CD14-positive monocyte (primary cell): ENCODE data around the gene PCDHGB4. TPM values are rescaled to one million over a fixed set of nuclear protein-coding genes. Genes with fewer than 3 reads are reported as not detected.

Experiments
- DNase-seq, 3 donors: peaks; one replicate each; pipeline ENCODE4 v3.0.0-alpha.2; 2011 to 2022
- H2AFZ ChIP-seq: 2 replicates; pipeline ENCODE4 v1.6.0; 2012; ENCODE audit warnings: mild to moderate bottlenecking, low read depth, low read length, inconsistent platforms; ENCODE audit not compliant: insufficient read depth, poor library complexity, severe bottlenecking
- H3K27ac ChIP-seq, 2 donors: 1 replicate in 1 of 2; 2 replicates in 1 of 2; pipeline ENCODE4 v1.5.1; 2012 to 2013; ENCODE audit warnings: low read length in 2 of 2, control low read depth in 1 of 2, inconsistent platforms in 1 of 2, low read depth in 1 of 2, mild to moderate bottlenecking in 1 of 2
- H3K27me3 ChIP-seq, 2 donors: one replicate each; pipeline versions ENCODE4 v1.6.0 to v1.6.1; 2011 to 2013; ENCODE audit warnings: low read length in 2 of 2; ENCODE audit not compliant: control insufficient read depth in 2 of 2, insufficient read depth in 2 of 2
- H3K36me3 ChIP-seq, 2 donors: replicated peaks in 1 of 2; 1 replicate in 1 of 2; 2 replicates in 1 of 2; pipeline versions ENCODE4 v1.5.1 to v1.6.1; 2012 to 2013; ENCODE audit warnings: low read length in 2 of 2, control low read depth in 1 of 2, inconsistent platforms in 1 of 2, mild to moderate bottlenecking in 1 of 2; ENCODE audit not compliant: insufficient read depth in 2 of 2, control insufficient read depth in 1 of 2
- H3K4me1 ChIP-seq, 2 donors: 1 replicate in 1 of 2; 2 replicates in 1 of 2; pipeline versions ENCODE4 v1.5.1 to v1.6.1; 2012 to 2013; ENCODE audit warnings: low read length in 2 of 2, control low read depth in 1 of 2, inconsistent platforms in 1 of 2, mild to moderate bottlenecking in 1 of 2, moderate library complexity in 1 of 2; ENCODE audit not compliant: insufficient read depth in 2 of 2, control insufficient read depth in 1 of 2
- H3K4me2 ChIP-seq: replicated peaks from 2 replicates; pipeline ENCODE3; 2012; ENCODE audit warnings: low read length, moderate library complexity, mild to moderate bottlenecking; ENCODE audit not compliant: poor library complexity, severe bottlenecking; ENCODE audit errors: extremely low read depth
- H3K4me3 ChIP-seq, 3 experiments: fragments of 200-600 bp in 1 of 3; sonication (generic) in 1 of 3; replicated peaks in 1 of 3; 1 replicate in 2 of 3; 2 replicates in 1 of 3; pipeline ENCODE4 v1.5.1; 2011 to 2013; ENCODE audit warnings: low read length in 3 of 3, mild to moderate bottlenecking in 3 of 3, control low read depth in 2 of 3, low read depth in 2 of 3, inconsistent platforms in 1 of 3, moderate library complexity in 1 of 3
- H3K79me2 ChIP-seq: 2 replicates; pipeline ENCODE4 v1.6.0; 2012; ENCODE audit warnings: mild to moderate bottlenecking, control low read depth, inconsistent platforms, low read length, moderate library complexity; ENCODE audit not compliant: insufficient read depth
- H3K9ac ChIP-seq: 2 replicates; pipeline ENCODE4 v1.6.0; 2017; ENCODE audit warnings: low read length, mild to moderate bottlenecking; ENCODE audit not compliant: insufficient read depth, poor library complexity, severe bottlenecking
- H3K9me3 ChIP-seq, 2 donors: replicated peaks in 1 of 2; 1 replicate in 1 of 2; 2 replicates in 1 of 2; pipeline versions ENCODE4 v1.5.1 to v1.6.1; 2012 to 2013; ENCODE audit warnings: low read length in 2 of 2, control low read depth in 1 of 2; ENCODE audit not compliant: control insufficient read depth in 1 of 2, insufficient read depth in 1 of 2
- H4K20me1 ChIP-seq: 2 replicates; pipeline ENCODE4 v1.6.0; 2012; ENCODE audit warnings: mild to moderate bottlenecking, low read length, control low read depth, moderate library complexity; ENCODE audit not compliant: insufficient read depth
- H3K27ac Mint-ChIP-seq, 7 donors: one replicate each; pipeline ENCODE4 v1.8.0; 2020; ENCODE audit warnings: mild to moderate bottlenecking in 7 of 7, mixed read lengths in 7 of 7, moderate library complexity in 6 of 7, inconsistent platforms in 2 of 7
- H3K27me3 Mint-ChIP-seq, 3 donors: one replicate each; pipeline ENCODE4 v1.8.0; 2021 to 2022; ENCODE audit warnings: low read depth in 3 of 3, mild to moderate bottlenecking in 3 of 3, mixed read lengths in 3 of 3, moderate library complexity in 3 of 3, inconsistent platforms in 1 of 3
- H3K36me3 Mint-ChIP-seq, 2 donors: one replicate each; pipeline ENCODE4 v1.8.0; 2020; ENCODE audit warnings: mixed read lengths in 2 of 2, inconsistent platforms in 1 of 2, mild to moderate bottlenecking in 1 of 2
- H3K4me1 Mint-ChIP-seq: one replicate; pipeline ENCODE4 v1.8.0; 2020; ENCODE audit warnings: mild to moderate bottlenecking, mixed read lengths
- H3K4me3 Mint-ChIP-seq, 2 donors: one replicate each; pipeline ENCODE4 v1.8.0; 2020; ENCODE audit warnings: mild to moderate bottlenecking in 2 of 2, mixed read lengths in 2 of 2, moderate library complexity in 1 of 2
- H3K9me3 Mint-ChIP-seq, 7 donors: one replicate each; pipeline ENCODE4 v1.8.0; 2020 to 2022; ENCODE audit warnings: mixed read lengths in 7 of 7, mild to moderate bottlenecking in 6 of 7, moderate library complexity in 6 of 7, inconsistent platforms in 2 of 7
- WGBS: methylation state at CpG from one replicate; pipeline ENCODE4 v1.1.5; 2013; ENCODE audit warnings: missing lambda C conversion rate; ENCODE audit not compliant: insufficient coverage; 5-methylcytosine and 5-hydroxymethylcytosine counted together
- intact Hi-C, 2 donors: fragments of 100-400 bp; cut with micrococcal nuclease; formaldehyde crosslinking; loops; one replicate each; pipeline versions ENCODE4 v1.15.0 to v1.15.1; 2023
- polyA plus RNA-seq, 3 donors: library from polyadenylated mRNA; depleted of rRNA in 1 of 3; unstranded in 2 of 3; stranded (reverse) in 1 of 3; fragments of 300-500 nt in 2 of 3; fragments of >200 nt in 1 of 3; fragmentation: Illumina TruSeq in 2 of 3; gene quantifications; 1 replicate in 2 of 3; 2 replicates in 1 of 3; pipeline ENCODE4 v1.2.3, GENCODE V29; 2012 to 2021
- TF ChIP-seq, protein P1 (sequence below): fragments of 200-600 bp; IDR thresholded peaks from one replicate; pipeline ENCODE4 v1.8.0; 2022; ENCODE audit warnings: antibody characterized with exemption, mild to moderate bottlenecking

Gene PCDHGB4
- polyA plus RNA-seq, 3 donors, result not detected

- 40% methylated on average over 69 of the region's 69 CpGs for WGBS
- H3K9me3 Mint-ChIP-seq, result peaks cover 42 to 79% (median 67%) of the 10 kb centered on the region in 7 donors
- no peak overlapping the region for H2AFZ ChIP-seq
- peaks cover 59 to 66% of the 10 kb centered on the region in 2 donors for H3K9me3 ChIP-seq
- peaks cover 6 to 11% of the 10 kb centered on the region in 2 donors for H3K36me3 Mint-ChIP-seq
- peaks cover 37 to 96% of the 10 kb centered on the region in 2 donors for H3K27me3 ChIP-seq
- H3K79me2 ChIP-seq, result no peaks in the 10 kb centered on the region
- H3K4me3 Mint-ChIP-seq, result peak overlapping the region in 1 of 2 donors; percentile 59
- DNase-seq, result no peak
- TF ChIP-seq, protein P1, sequence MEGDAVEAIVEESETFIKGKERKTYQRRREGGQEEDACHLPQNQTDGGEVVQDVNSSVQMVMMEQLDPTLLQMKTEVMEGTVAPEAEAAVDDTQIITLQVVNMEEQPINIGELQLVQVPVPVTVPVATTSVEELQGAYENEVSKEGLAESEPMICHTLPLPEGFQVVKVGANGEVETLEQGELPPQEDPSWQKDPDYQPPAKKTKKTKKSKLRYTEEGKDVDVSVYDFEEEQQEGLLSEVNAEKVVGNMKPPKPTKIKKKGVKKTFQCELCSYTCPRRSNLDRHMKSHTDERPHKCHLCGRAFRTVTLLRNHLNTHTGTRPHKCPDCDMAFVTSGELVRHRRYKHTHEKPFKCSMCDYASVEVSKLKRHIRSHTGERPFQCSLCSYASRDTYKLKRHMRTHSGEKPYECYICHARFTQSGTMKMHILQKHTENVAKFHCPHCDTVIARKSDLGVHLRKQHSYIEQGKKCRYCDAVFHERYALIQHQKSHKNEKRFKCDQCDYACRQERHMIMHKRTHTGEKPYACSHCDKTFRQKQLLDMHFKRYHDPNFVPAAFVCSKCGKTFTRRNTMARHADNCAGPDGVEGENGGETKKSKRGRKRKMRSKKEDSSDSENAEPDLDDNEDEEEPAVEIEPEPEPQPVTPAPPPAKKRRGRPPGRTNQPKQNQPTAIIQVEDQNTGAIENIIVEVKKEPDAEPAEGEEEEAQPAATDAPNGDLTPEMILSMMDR, result no peak
- no peak overlapping the region for H3K27ac ChIP-seq
- no peak overlapping the region for H3K4me2 ChIP-seq
- H4K20me1 ChIP-seq, result no peaks in the 10 kb centered on the region
- H3K9ac ChIP-seq, result no peak overlapping the region
- peaks cover 8% of the 10 kb centered on the region for H3K4me1 Mint-ChIP-seq
- H3K4me1 ChIP-seq, result no peaks in the 10 kb centered on the region
- no peak overlapping the region for H3K27ac Mint-ChIP-seq
- H3K4me3 ChIP-seq, result no peak overlapping the region
- peaks cover 46 to 77% (median 72%) of the 10 kb centered on the region in 3 donors for H3K27me3 Mint-ChIP-seq
- no peaks in the 10 kb centered on the region for H3K36me3 ChIP-seq
- intact Hi-C loops, result no loop called here
These were observed 15.7 kb upstream of the PCDHGB4 start for GRCh38 chr5:141371572-141372475.

GRCh38 chr5:141373673-141374317 lies 13.7 kb upstream of the PCDHGB4 start, which contains the start of gene PCDHGA6:
Gene PCDHGA6 (plus strand): TSS chr5:141373891. CDS start chr5:141374084, 193 bp downstream.
- intact Hi-C loops, result no loop called here
- Mint-ChIP-seq H3K4me3 (peak within 1 kb of the TSS in 1 of 2 donors; percentile 60), H3K9me3 (peaks cover 42 to 85% (median 73%) of the 10 kb centered on the region in 7 donors), H3K27ac (no peak within 1 kb of the TSS), H3K36me3 (peaks cover 6 to 11% of the 10 kb centered on the region in 2 donors), H3K4me1 (peaks cover 8% of the 10 kb centered on the region), H3K27me3 (peaks cover 39 to 75% (median 64%) of the 10 kb centered on the region in 3 donors)
- TF ChIP-seq, protein P1, result peak; percentile 17
- Histone ChIP-seq H3K27ac (no peak within 1 kb of the TSS), H3K9me3 (peaks cover 64 to 73% of the 10 kb centered on the region in 2 donors), H3K36me3 (no peaks in the 10 kb centered on the region), H3K4me3 (no peak within 1 kb of the TSS), H3K9ac (no peak within 1 kb of the TSS), H4K20me1 (no peaks in the 10 kb centered on the region), H3K27me3 (peaks cover 35 to 88% of the 10 kb centered on the region in 2 donors), H3K4me1 (no peaks in the 10 kb centered on the region), H3K4me2 (no peak within 1 kb of the TSS), H3K79me2 (no peaks in the 10 kb centered on the region), H2AFZ (no peak within 1 kb of the TSS)
- no peak for DNase-seq
- 29% methylated on average over 26 of the region's 27 CpGs for WGBS
